Measurements from ENCODE around the gene SYT2.
"Not testable (repeated sequence)": the region's sequence is repeated elsewhere in the genome, so short reads cannot be mapped to it uniquely, and the experiment has no call there.

Gene SYT2

GRCh38 chr1:202543537-202543936, 166.7 kb downstream of the SYT2 start:
- H3K27ac Mint-ChIP-seq; H3K27me3 Mint-ChIP-seq; H3K4me3 Mint-ChIP-seq; H3K9me3 Mint-ChIP-seq (ENCODE audit: low read depth); H3K4me1 Mint-ChIP-seq (ENCODE audit: low read depth): not testable (repeated sequence)
- peaks cover 14% of the 10 kb centered on the region for H3K36me3 Mint-ChIP-seq

DNA sequence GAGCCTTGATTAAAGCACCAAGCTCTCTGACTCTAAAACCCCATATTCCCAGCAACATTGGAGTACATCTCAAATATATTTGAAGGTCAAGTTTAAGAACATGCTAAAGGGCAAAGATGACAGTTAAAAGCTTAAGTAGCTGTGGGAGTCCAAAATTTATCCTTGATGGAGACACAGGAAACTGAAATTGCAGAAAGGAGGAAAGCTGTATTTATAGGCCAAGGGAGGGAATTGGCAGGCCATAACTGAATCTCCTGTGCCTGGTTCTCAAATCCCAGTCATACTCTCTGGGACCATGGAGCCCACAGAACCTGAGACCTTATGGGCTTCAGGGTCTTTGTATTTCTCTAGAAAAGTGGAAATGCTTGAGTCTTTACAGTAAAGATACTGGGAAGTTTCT, 167.8 kb downstream of the SYT2 start:
- H3K9me3 Mint-ChIP-seq (ENCODE audit: low read depth); H3K27ac Mint-ChIP-seq; H3K4me3 Mint-ChIP-seq; H3K4me1 Mint-ChIP-seq (ENCODE audit: low read depth); H3K27me3 Mint-ChIP-seq: not testable (repeated sequence)
- H3K36me3 Mint-ChIP-seq: peaks cover 14% of the 10 kb centered on the region

DNA sequence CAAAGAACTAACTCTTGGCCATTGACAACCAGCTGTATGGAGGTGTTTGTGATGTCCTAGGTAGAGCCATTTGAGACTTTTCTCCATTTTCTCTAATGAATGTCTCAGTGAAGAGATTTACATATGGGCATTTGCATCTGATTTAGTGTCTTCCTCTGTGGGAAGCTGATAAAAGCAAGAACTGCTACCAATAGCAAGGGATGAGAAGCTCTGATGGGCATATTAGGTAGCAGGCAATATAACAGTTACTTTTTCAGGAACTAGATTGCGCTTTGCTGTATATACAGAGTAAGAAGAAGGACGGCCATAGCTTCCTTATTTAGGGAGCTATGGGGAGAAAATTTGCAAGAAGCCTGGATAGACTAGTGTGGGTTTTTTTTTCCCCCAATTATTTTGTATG, 169.4 kb downstream of the SYT2 start:
- H3K4me3 Mint-ChIP-seq; H3K4me1 Mint-ChIP-seq (ENCODE audit: low read depth); H3K27me3 Mint-ChIP-seq; H3K27ac Mint-ChIP-seq; H3K9me3 Mint-ChIP-seq (ENCODE audit: low read depth): not testable (repeated sequence)
- H3K36me3 Mint-ChIP-seq: peaks cover 11% of the 10 kb centered on the region

Measured in activated naive CD8-positive, alpha-beta T cell (primary cell).